Gastrocnemius medialis (tissue), 4 donors: ENCODE measurements around the gene PATL2.

Experiments
- CTCF ChIP-seq, 5 experiments: fragments of 450-650 bp in 3 of 5; fragments of 200-600 bp in 2 of 5; sonication (generic) in 2 of 5; IDR thresholded peaks in 4 of 5; conservative IDR thresholded peaks in 1 of 5; 1 replicate in 4 of 5; 2 replicates in 1 of 5; pipeline ENCODE4 v1.5.1; 2016 to 2019; ENCODE audit warnings: antibody characterized with exemption in 5 of 5, mild to moderate bottlenecking in 3 of 5, moderate library complexity in 3 of 5
- POLR2A ChIP-seq, 2 donors: fragments of 450-650 bp; IDR thresholded peaks; one replicate each; pipeline ENCODE4 v1.6.1; 2017; ENCODE audit warnings: antibody characterized with exemption in 2 of 2, mild to moderate bottlenecking in 2 of 2, moderate library complexity in 2 of 2

- no peak for TF ChIP-seq CTCF (IDR thresholded peaks at IDR 0.05 in 4 of 5, conservative IDR thresholded peaks at IDR 0.05 in 1 of 5)
- TF ChIP-seq POLR2A (IDR thresholded peaks at IDR 0.05): no peak
These were observed 74.1 kb downstream of the PATL2 start for GRCh38 chr15:44636976-44637375.
